GM12865 (cell line): Measurements from ENCODE around the gene OR6C4.
"Not testable (repeated sequence)": the region's sequence is repeated elsewhere in the genome, so short reads cannot be mapped to it uniquely, and the experiment has no call there.

Experiments
- DNase-seq: peaks from one replicate; pipeline ENCODE4 v3.0.0; 2010; ENCODE audit warnings: low read depth
- H3K4me3 ChIP-seq: 2 replicates; pipeline ENCODE4 v1.5.1; 2011; ENCODE audit warnings: mild to moderate bottlenecking, low read depth, low read length, control low read depth
- CTCF ChIP-seq: IDR thresholded peaks from 2 replicates; pipeline ENCODE4 v1.5.1; 2011; ENCODE audit warnings: low read length, control low read depth, low read depth, inconsistent platforms; ENCODE audit not compliant: insufficient read depth; ENCODE audit errors: missing control alignments

The OR6C4 gene

DNA sequence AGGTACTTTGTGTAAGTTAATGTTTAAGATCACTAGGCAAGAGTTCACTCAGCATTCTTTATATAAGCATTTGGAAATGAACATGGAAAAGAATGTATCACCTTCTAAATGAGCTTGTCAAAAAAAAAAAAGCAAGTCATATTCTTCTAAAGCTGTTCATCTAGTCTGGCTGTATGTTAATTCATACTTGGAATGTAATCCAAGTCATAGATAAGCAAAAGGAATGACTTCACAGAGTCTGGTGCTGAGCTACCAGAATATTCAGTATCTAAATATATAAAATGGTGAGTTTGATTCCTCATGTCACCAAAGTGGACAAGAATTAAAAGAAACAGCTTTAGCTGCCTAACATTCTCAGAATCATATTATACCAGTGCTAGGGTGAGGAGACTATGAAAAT, 4.9 kb downstream of the OR6C4 start:
- H3K4me3 ChIP-seq: no peak overlapping the region
- DNase-seq: no peak
- no peak for TF ChIP-seq CTCF

GRCh38 chr12:55570060-55570459, 20.7 kb downstream of the OR6C4 start:
- H3K4me3 ChIP-seq, DNase-seq: not testable (repeated sequence)

GRCh38 chr12:55570689-55571088, 21.3 kb downstream of the OR6C4 start:
- not testable (repeated sequence) for DNase-seq, H3K4me3 ChIP-seq

DNA sequence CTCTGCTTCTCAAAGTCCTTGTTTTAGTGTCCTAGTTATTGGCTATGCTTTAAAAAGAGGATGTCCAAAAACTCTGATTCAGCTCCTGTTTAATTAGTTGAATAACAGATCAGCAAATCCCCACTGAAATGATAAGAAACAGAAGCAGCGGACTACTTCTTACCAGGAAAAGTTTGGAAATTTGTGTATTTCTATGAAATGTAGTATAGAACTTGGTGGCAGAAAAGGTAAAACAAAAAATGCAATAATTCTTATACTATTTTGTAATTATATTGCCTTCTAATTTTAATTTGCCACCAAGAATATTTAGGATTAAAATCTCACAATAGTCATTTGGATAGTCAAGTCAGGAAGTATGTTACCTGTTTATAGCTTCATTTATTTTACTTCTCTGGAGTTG, 22.8 kb downstream of the OR6C4 start, which contains the start of gene OR2AP1:
Gene OR2AP1, plus strand, starts transcription at position 301 of the 400 bp plus-strand sequence. CDS start 1,947 bp downstream, outside the sequence.
- H3K4me3 ChIP-seq: no peak within 1 kb of the TSS
- TF ChIP-seq CTCF: no peak

GRCh38 chr12:55582066-55582465, 32.7 kb downstream of the OR6C4 start:
- no peak overlapping the region for H3K4me3 ChIP-seq
- no peak for DNase-seq
- no peak for TF ChIP-seq CTCF

More for the DNA sequence above, 22.8 kb downstream of the OR6C4 start, which contains the start of gene OR2AP1:
- DNase-seq: no peak

DNA sequence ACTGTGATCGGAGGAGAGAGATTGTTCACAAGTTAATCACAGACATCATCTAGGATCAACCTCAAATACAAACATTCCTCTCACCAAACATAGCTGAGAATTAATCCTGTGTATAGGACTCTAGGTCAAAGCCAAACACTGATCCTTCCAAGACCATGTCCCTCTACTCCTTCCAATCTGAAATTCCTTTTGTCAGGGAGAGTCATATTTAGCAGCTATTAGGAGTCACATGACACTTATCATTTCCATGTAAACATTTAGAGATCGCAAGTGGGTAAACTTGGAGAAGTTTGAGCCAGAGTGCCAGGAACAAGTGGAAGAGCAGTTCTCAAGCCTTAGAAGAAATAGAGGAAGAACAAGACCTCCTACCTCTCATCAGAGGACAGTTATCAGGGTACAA, 36.4 kb downstream of the OR6C4 start:
- no peak overlapping the region for H3K4me3 ChIP-seq
- DNase-seq: no peak
- TF ChIP-seq CTCF: no peak

DNA sequence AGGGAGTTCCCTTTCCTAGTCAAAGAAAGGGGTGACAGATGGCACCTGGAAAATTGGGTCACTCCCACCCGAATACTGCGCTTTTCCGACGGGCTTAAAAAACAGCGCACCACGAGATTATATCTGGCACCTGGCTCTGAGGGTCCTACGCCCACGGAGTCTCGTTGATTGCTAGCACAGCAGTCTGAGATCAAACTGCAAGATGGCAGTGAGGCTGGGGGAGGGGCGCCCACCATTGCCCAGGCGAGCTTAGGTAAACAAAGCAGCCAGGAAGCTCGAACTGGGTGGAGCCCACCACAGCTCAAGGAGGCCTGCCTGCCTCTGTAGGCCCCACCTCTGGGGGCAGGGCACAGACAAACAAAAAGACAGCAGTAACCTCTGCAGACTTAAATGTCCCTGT, 40.8 kb downstream of the OR6C4 start:
- not testable (repeated sequence) for DNase-seq, H3K4me3 ChIP-seq
